WTC11 (cell line): ENCODE data around the gene ACTR6. TPM values are rescaled to one million over a fixed set of nuclear protein-coding genes. Genes with fewer than 3 reads are reported as not detected.
A peak's percentile ranks its signal among the peaks of the same experiment; 100 is the strongest.

Experiments used
- ATAC-seq: fragments of 200-7000 bp; cut with Tn5 transposase; 2 replicates; pipeline ENCODE4 v1.10.0; 2021; ENCODE audit warnings: mild to moderate bottlenecking, moderate library complexity
- CTCF ChIA-PET: fragments of 300-600 bp; sonication (Branson Sonifier 250); formaldehyde crosslinking; loops from one replicate; lab custom pipeline; 2021; ENCODE audit warnings: antibody characterized with exemption; lab: Charles Lee
- POLR2A ChIA-PET: fragments of 350-600 bp; sonication (Branson Sonifier 250); formaldehyde crosslinking; loops from one replicate; lab custom pipeline; 2021; ENCODE audit warnings: antibody characterized with exemption; lab: Charles Lee
- DNase-seq: peaks from one replicate; pipeline ENCODE4 v3.0.0; 2021; ENCODE audit warnings: low spot score
- H3K27ac Mint-ChIP-seq: 2 replicates; pipeline ENCODE4 v1.8.0; 2021; ENCODE audit warnings: mixed read lengths
- H3K27me3 Mint-ChIP-seq: 2 replicates; pipeline ENCODE4 v1.8.0; 2021; ENCODE audit warnings: low read depth, mild to moderate bottlenecking, moderate library complexity, mixed read lengths
- H3K36me3 Mint-ChIP-seq: 2 replicates; pipeline ENCODE4 v1.8.0; 2021; ENCODE audit warnings: mixed read lengths
- H3K4me1 Mint-ChIP-seq: 2 replicates; pipeline ENCODE4 v1.8.0; 2022; ENCODE audit warnings: mixed read lengths
- H3K4me3 Mint-ChIP-seq: 2 replicates; pipeline ENCODE4 v1.8.0; 2021; ENCODE audit warnings: mild to moderate bottlenecking, moderate library complexity, mixed read lengths
- H3K9me3 Mint-ChIP-seq: 2 replicates; pipeline ENCODE4 v1.8.0; 2021; ENCODE audit warnings: mixed read lengths
- CBFB ChIP-seq: sonication (generic); formaldehyde crosslinking; IDR thresholded peaks from 2 replicates; pipeline ENCODE4 v1.8.1; 2022; ENCODE audit warnings: mild to moderate bottlenecking, low read depth, missing genetic modification reagents
- CREB1 ChIP-seq: sonication (generic); formaldehyde crosslinking; IDR thresholded peaks from 2 replicates; pipeline ENCODE4 v1.8.0; 2023; ENCODE audit warnings: mild to moderate bottlenecking, missing genetic modification reagents
- CREM ChIP-seq: sonication (generic); formaldehyde crosslinking; IDR thresholded peaks from 2 replicates; pipeline ENCODE4 v1.8.1; 2022; ENCODE audit warnings: mild to moderate bottlenecking, missing genetic modification reagents, moderate library complexity
- CTCF ChIP-seq: fragments of 200-600 bp; IDR thresholded peaks from 2 replicates; pipeline ENCODE4 v1.8.0; 2022; ENCODE audit warnings: antibody characterized with exemption
- E2F4 ChIP-seq: sonication (generic); formaldehyde crosslinking; IDR thresholded peaks from 2 replicates; pipeline ENCODE4 v1.8.1; 2022; ENCODE audit warnings: low read depth, mild to moderate bottlenecking, moderate library complexity, missing genetic modification reagents, borderline replicate concordance
- FOXK1 ChIP-seq: sonication (generic); formaldehyde crosslinking; IDR thresholded peaks from 2 replicates; pipeline ENCODE4 v1.8.0; 2022; ENCODE audit warnings: mild to moderate bottlenecking, moderate library complexity, missing genetic modification reagents
- JAZF1 ChIP-seq: fragments of 250-450 bp; sonication (Bioruptor Pico); IDR thresholded peaks from 2 replicates; pipeline ENCODE4 v1.9.0; 2021; ENCODE audit warnings: moderate library complexity, mild to moderate bottlenecking, inconsistent platforms
- MXD4 ChIP-seq: fragments of 250-450 bp; sonication (Bioruptor Pico); IDR thresholded peaks from 2 replicates; pipeline ENCODE4 v1.8.0; 2021; ENCODE audit warnings: mild to moderate bottlenecking, moderate library complexity, borderline replicate concordance
- NFATC4 ChIP-seq: fragments of 250-450 bp; sonication (Bioruptor Pico); IDR thresholded peaks from 2 replicates; pipeline ENCODE4 v1.9.0; 2021; ENCODE audit warnings: mild to moderate bottlenecking
- NFE2L1 ChIP-seq: sonication (generic); formaldehyde crosslinking; IDR thresholded peaks from 2 replicates; pipeline ENCODE4 v1.8.1; 2023; ENCODE audit warnings: missing genetic modification reagents
- NR3C1 ChIP-seq: sonication (generic); formaldehyde crosslinking; conservative IDR thresholded peaks from 2 replicates; pipeline ENCODE4 v1.8.1; 2023; ENCODE audit warnings: low read depth, mild to moderate bottlenecking, missing genetic modification reagents
- PRRX2 ChIP-seq: fragments of 250-450 bp; sonication (Bioruptor Pico); IDR thresholded peaks from 2 replicates; pipeline ENCODE4 v1.8.0; 2021; ENCODE audit warnings: mild to moderate bottlenecking
- RORB ChIP-seq: fragments of 250-450 bp; sonication (Bioruptor Pico); IDR thresholded peaks from 2 replicates; pipeline ENCODE4 v1.9.0; 2021; ENCODE audit warnings: mild to moderate bottlenecking
- SOX15 ChIP-seq: fragments of 250-450 bp; sonication (Bioruptor Pico); IDR thresholded peaks from 2 replicates; pipeline ENCODE4 v1.9.0; 2021; ENCODE audit warnings: mild to moderate bottlenecking
- TEAD1 ChIP-seq: sonication (generic); formaldehyde crosslinking; IDR thresholded peaks from 2 replicates; pipeline ENCODE4 v1.8.0; 2022; ENCODE audit warnings: mild to moderate bottlenecking, missing genetic modification reagents
- TEAD4 ChIP-seq: sonication (generic); formaldehyde crosslinking; IDR thresholded peaks from 2 replicates; pipeline ENCODE4 v1.8.0; 2022; ENCODE audit warnings: mild to moderate bottlenecking, missing genetic modification reagents
- ZNF219 ChIP-seq: sonication (generic); formaldehyde crosslinking; IDR thresholded peaks from 2 replicates; pipeline ENCODE4 v1.8.0; 2023; ENCODE audit warnings: missing genetic modification reagents, mild to moderate bottlenecking, borderline replicate concordance
- ZNF263 ChIP-seq: sonication (generic); formaldehyde crosslinking; IDR thresholded peaks from 2 replicates; pipeline ENCODE4 v1.8.1; 2022; ENCODE audit warnings: low read depth, mild to moderate bottlenecking, moderate library complexity, missing genetic modification reagents
- total RNA-seq: library from RNA; stranded (reverse); gene quantifications from 3 replicates; pipeline ENCODE4 v1.2.3, GENCODE V29; 2021
- TF ChIP-seq, protein P1 (sequence below): sonication (generic); formaldehyde crosslinking; IDR thresholded peaks from 2 replicates; pipeline ENCODE4 v1.8.1; 2023; ENCODE audit warnings: mild to moderate bottlenecking, missing genetic modification reagents
- TF ChIP-seq, protein P2 (sequence below): sonication (generic); formaldehyde crosslinking; IDR thresholded peaks from 2 replicates; pipeline ENCODE4 v1.8.1; 2023; ENCODE audit warnings: mild to moderate bottlenecking, missing genetic modification reagents, borderline replicate concordance
- TF ChIP-seq, protein P3 (sequence below): sonication (generic); formaldehyde crosslinking; IDR thresholded peaks from 2 replicates; pipeline ENCODE4 v1.8.1; 2023; ENCODE audit warnings: mild to moderate bottlenecking, missing genetic modification reagents

ACTR6 gene
- total RNA-seq, 1 experiment from 2014 or later = 37.6 TPM

GRCh38 chr12:100234166-100234565 lies 33.6 kb downstream of the ACTR6 start (continued):
- TF ChIP-seq CTCF (no peak), CBFB (no peak), SOX15 (CRISPR knock-in tag) (no peak), CREM (no peak)
- TF ChIP-seq, protein P1, sequence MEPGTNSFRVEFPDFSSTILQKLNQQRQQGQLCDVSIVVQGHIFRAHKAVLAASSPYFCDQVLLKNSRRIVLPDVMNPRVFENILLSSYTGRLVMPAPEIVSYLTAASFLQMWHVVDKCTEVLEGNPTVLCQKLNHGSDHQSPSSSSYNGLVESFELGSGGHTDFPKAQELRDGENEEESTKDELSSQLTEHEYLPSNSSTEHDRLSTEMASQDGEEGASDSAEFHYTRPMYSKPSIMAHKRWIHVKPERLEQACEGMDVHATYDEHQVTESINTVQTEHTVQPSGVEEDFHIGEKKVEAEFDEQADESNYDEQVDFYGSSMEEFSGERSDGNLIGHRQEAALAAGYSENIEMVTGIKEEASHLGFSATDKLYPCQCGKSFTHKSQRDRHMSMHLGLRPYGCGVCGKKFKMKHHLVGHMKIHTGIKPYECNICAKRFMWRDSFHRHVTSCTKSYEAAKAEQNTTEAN = no peak

- H3K9me3 Mint-ChIP-seq = peaks cover 5% of the 10 kb centered on the region
- no peak overlapping the region for H3K27ac Mint-ChIP-seq
- no peak for DNase-seq
- H3K36me3 Mint-ChIP-seq = no peaks in the 10 kb centered on the region
- no peak overlapping the region for H3K4me3 Mint-ChIP-seq
- POLR2A ChIA-PET = interaction anchor here (0.5 kb wide), 1 partner anchor 32 kb away, joined by 3 read pairs; the partner anchor contains the start of genes DEPDC4 and SCYL2
- 0 out of 2 replicates have a peak, but pooled peaks have one; percentile 38 for ATAC-seq
- H3K4me1 Mint-ChIP-seq = peaks cover 5% of the 10 kb centered on the region
- H3K27me3 Mint-ChIP-seq = no peaks in the 10 kb centered on the region
- CTCF ChIA-PET = interaction anchor here (0.6 to 2.1 kb wide), 12 partner anchors 12 to 1236 kb away, joined by 3 to 15 read pairs (median 4); partner anchors contain the start of genes DEPDC4 and SCYL2
- TF ChIP-seq JAZF1 (no peak), CTCF (0 out of 2 replicates have a peak, but pooled peaks have one; percentile 30), NFATC4 (CRISPR knock-in tag) (no peak), FOXK1 (no peak)
These were observed 34.1 kb downstream of the ACTR6 start for GRCh38 chr12:100234591-100235304.

GRCh38 chr12:100238801-100239200 lies 38.2 kb downstream of the ACTR6 start:
- peaks cover 5% of the 10 kb centered on the region for H3K4me1 Mint-ChIP-seq
- ChIA-PET POLR2A (no interaction called here), CTCF (no interaction called here)

More at GRCh38 chr12:100238801-100239200, 38.2 kb downstream of the ACTR6 start:
- H3K9me3 Mint-ChIP-seq = peaks cover 5% of the 10 kb centered on the region
- no peak for TF ChIP-seq MXD4 (CRISPR knock-in tag)
- no peak for TF ChIP-seq NR3C1
- no peak for TF ChIP-seq RORB (CRISPR knock-in tag)
- no peak for TF ChIP-seq NFE2L1 (CRISPR knock-in tag)
- TF ChIP-seq, protein P2, sequence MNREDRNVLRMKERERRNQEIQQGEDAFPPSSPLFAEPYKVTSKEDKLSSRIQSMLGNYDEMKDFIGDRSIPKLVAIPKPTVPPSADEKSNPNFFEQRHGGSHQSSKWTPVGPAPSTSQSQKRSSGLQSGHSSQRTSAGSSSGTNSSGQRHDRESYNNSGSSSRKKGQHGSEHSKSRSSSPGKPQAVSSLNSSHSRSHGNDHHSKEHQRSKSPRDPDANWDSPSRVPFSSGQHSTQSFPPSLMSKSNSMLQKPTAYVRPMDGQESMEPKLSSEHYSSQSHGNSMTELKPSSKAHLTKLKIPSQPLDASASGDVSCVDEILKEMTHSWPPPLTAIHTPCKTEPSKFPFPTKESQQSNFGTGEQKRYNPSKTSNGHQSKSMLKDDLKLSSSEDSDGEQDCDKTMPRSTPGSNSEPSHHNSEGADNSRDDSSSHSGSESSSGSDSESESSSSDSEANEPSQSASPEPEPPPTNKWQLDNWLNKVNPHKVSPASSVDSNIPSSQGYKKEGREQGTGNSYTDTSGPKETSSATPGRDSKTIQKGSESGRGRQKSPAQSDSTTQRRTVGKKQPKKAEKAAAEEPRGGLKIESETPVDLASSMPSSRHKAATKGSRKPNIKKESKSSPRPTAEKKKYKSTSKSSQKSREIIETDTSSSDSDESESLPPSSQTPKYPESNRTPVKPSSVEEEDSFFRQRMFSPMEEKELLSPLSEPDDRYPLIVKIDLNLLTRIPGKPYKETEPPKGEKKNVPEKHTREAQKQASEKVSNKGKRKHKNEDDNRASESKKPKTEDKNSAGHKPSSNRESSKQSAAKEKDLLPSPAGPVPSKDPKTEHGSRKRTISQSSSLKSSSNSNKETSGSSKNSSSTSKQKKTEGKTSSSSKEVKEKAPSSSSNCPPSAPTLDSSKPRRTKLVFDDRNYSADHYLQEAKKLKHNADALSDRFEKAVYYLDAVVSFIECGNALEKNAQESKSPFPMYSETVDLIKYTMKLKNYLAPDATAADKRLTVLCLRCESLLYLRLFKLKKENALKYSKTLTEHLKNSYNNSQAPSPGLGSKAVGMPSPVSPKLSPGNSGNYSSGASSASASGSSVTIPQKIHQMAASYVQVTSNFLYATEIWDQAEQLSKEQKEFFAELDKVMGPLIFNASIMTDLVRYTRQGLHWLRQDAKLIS (CRISPR knock-in tag) = no peak
- TF ChIP-seq ZNF263 (CRISPR knock-in tag) = no peak
- no peak for TF ChIP-seq CREB1
- TF ChIP-seq TEAD1 (CRISPR knock-in tag) = no peak
- no peak for TF ChIP-seq ZNF219
- TF ChIP-seq, protein P3, sequence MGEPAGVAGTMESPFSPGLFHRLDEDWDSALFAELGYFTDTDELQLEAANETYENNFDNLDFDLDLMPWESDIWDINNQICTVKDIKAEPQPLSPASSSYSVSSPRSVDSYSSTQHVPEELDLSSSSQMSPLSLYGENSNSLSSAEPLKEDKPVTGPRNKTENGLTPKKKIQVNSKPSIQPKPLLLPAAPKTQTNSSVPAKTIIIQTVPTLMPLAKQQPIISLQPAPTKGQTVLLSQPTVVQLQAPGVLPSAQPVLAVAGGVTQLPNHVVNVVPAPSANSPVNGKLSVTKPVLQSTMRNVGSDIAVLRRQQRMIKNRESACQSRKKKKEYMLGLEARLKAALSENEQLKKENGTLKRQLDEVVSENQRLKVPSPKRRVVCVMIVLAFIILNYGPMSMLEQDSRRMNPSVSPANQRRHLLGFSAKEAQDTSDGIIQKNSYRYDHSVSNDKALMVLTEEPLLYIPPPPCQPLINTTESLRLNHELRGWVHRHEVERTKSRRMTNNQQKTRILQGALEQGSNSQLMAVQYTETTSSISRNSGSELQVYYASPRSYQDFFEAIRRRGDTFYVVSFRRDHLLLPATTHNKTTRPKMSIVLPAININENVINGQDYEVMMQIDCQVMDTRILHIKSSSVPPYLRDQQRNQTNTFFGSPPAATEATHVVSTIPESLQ (CRISPR knock-in tag) = no peak
- TF ChIP-seq PRRX2 (CRISPR knock-in tag) = no peak
- no peak for TF ChIP-seq TEAD4 (CRISPR knock-in tag)
- TF ChIP-seq E2F4 (CRISPR knock-in tag) = no peak
- ATAC-seq (no peak), DNase-seq (no peak)
- no peaks in the 10 kb centered on the region for H3K36me3 Mint-ChIP-seq
- no peak overlapping the region for H3K27ac Mint-ChIP-seq
- no peak overlapping the region for H3K4me3 Mint-ChIP-seq
- H3K27me3 Mint-ChIP-seq = no peaks in the 10 kb centered on the region
